Embryonic facial prominence (tissue), 1 donor: ENCODE data around the gene SH3RF3.
"Not testable (repeated sequence)": the region's sequence is repeated elsewhere in the genome, so short reads cannot be mapped to it uniquely, and the experiment has no call there.

Experiments
- DNase-seq: peaks from one replicate; pipeline ENCODE4 v3.0.0-alpha.2; 2016; ENCODE audit errors: extremely low spot score

Gene SH3RF3

GRCh38 chr2:109118321-109118720 lies 10.7 kb upstream of the SH3RF3 start:
- no peak for DNase-seq

GRCh38 chr2:109120166-109120565 lies 8.8 kb upstream of the SH3RF3 start:
- no peak for DNase-seq

GRCh38 chr2:109120686-109121085 lies 8.3 kb upstream of the SH3RF3 start:
- DNase-seq, result not testable (repeated sequence)

- no peak for DNase-seq
Observed at GRCh38 chr2:109123586-109124201, 5.3 kb upstream of the SH3RF3 start.

GRCh38 chr2:109124982-109125592 lies 3.9 kb upstream of the SH3RF3 start:
- no peak for DNase-seq

- DNase-seq, result no peak
Observed at GRCh38 chr2:109125593-109126500, 3.2 kb upstream of the SH3RF3 start.

GRCh38 chr2:109126501-109126860 lies 2.5 kb upstream of the SH3RF3 start:
- DNase-seq, result no peak

- DNase-seq, result no peak
Observed at GRCh38 chr2:109127556-109127955, 1.4 kb upstream of the SH3RF3 start.

- peak; percentile 87 for DNase-seq
Observed at GRCh38 chr2:109128048-109128615, 873 bp upstream of the SH3RF3 start.

GRCh38 chr2:109129356-109129920 lies 433 bp downstream of the SH3RF3 start:
- DNase-seq, result no peak

- DNase-seq, result no peak
Observed at GRCh38 chr2:109129921-109130722, 1.1 kb downstream of the SH3RF3 start.

- DNase-seq, result no peak
Observed at GRCh38 chr2:109130723-109130995, 1.7 kb downstream of the SH3RF3 start.

- DNase-seq, result no peak
Observed at GRCh38 chr2:109131777-109132176, 2.8 kb downstream of the SH3RF3 start.

- no peak for DNase-seq
Observed at GRCh38 chr2:109132626-109133025, 3.6 kb downstream of the SH3RF3 start.

- no peak for DNase-seq
Observed at GRCh38 chr2:109133746-109134145, 4.7 kb downstream of the SH3RF3 start.

GRCh38 chr2:109134741-109135358 lies 5.8 kb downstream of the SH3RF3 start:
- no peak for DNase-seq

- no peak for DNase-seq
Observed at GRCh38 chr2:109135359-109136197, 6.6 kb downstream of the SH3RF3 start.

- no peak for DNase-seq
Observed at GRCh38 chr2:109136542-109136941, 7.5 kb downstream of the SH3RF3 start.

GRCh38 chr2:109137616-109138015 lies 8.6 kb downstream of the SH3RF3 start:
- no peak for DNase-seq

GRCh38 chr2:109138449-109138848 lies 9.4 kb downstream of the SH3RF3 start:
- DNase-seq, result no peak
